ENCODE data around the gene ODF2L.
A peak's percentile ranks its signal among the peaks of the same experiment; 100 is the strongest.

DNA sequence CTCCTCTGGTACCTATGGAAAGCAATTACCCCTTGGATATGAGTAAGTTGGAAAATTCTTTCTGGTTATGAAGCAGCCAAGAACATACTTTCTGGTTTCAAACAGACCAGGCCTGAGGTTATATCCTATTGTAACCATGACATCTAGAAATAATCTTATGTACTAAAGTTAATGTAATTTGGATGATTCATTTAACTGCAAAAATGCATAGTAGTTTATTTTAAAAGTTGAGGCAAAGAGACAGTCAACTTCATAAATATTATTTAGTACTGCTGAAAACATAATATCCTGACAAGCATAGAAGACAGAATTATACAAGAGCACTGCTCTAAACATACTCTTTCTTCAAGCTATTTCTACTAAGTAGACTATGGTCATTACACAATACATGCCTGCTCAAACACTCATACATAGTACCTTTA lies 25.5 kb downstream of the ODF2L start:
- no peak for TF ChIP-seq CTCF (conservative IDR thresholded peaks at IDR 0.05; ENCODE audit: low read depth, low read length)
- no peak for TF ChIP-seq MXI1 (IDR thresholded peaks at IDR 0.05; ENCODE audit: borderline replicate concordance, low read depth, low read length)
- peak; percentile 86 for TF ChIP-seq CEBPB (IDR thresholded peaks at IDR 0.05; ENCODE audit: low read depth, low read length)
- no peak for TF ChIP-seq BHLHE40 (IDR thresholded peaks at IDR 0.05; ENCODE audit: low read depth, low read length)

All from IMR-90 (cell line).